Measurements from ENCODE around the gene PRKCG.

DNA sequence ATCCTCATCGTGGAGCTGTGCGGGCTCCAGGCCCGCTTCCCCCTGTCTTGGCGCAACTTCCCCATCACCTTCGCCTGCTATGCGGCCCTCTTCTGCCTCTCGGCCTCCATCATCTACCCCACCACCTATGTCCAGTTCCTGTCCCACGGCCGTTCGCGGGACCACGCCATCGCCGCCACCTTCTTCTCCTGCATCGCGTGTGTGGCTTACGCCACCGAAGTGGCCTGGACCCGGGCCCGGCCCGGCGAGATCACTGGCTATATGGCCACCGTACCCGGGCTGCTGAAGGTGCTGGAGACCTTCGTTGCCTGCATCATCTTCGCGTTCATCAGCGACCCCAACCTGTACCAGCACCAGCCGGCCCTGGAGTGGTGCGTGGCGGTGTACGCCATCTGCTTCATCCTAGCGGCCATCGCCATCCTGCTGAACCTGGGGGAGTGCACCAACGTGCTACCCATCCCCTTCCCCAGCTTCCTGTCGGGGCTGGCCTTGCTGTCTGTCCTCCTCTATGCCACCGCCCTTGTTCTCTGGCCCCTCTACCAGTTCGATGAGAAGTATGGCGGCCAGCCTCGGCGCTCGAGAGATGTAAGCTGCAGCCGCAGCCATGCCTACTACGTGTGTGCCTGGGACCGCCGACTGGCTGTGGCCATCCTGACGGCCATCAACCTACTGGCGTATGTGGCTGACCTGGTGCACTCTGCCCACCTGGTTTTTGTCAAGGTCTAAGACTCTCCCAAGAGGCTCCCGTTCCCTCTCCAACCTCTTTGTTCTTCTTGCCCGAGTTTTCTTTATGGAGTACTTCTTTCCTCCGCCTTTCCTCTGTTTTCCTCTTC lies 8.0 kb upstream of the PRKCG start:
- TF ChIP-seq, protein P1, sequence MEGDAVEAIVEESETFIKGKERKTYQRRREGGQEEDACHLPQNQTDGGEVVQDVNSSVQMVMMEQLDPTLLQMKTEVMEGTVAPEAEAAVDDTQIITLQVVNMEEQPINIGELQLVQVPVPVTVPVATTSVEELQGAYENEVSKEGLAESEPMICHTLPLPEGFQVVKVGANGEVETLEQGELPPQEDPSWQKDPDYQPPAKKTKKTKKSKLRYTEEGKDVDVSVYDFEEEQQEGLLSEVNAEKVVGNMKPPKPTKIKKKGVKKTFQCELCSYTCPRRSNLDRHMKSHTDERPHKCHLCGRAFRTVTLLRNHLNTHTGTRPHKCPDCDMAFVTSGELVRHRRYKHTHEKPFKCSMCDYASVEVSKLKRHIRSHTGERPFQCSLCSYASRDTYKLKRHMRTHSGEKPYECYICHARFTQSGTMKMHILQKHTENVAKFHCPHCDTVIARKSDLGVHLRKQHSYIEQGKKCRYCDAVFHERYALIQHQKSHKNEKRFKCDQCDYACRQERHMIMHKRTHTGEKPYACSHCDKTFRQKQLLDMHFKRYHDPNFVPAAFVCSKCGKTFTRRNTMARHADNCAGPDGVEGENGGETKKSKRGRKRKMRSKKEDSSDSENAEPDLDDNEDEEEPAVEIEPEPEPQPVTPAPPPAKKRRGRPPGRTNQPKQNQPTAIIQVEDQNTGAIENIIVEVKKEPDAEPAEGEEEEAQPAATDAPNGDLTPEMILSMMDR (IDR thresholded peaks at IDR 0.05), result no peak
- TF ChIP-seq POLR2A (IDR thresholded peaks at IDR 0.05), result no peak

Measured in esophagus squamous epithelium (tissue), 4 donors.